Gastrocnemius medialis (tissue), 4 donors: ENCODE results near the gene ACP2. TPM values are rescaled to one million over a fixed set of nuclear protein-coding genes. Genes with fewer than 3 reads are reported as not detected.

Source experiments
- ATAC-seq, 2 donors: fragments of 150-250 bp; one replicate each; pipeline ENCODE4 v1.9.1; 2016
- DNase-seq, 2 donors: peaks; one replicate each; pipeline ENCODE4 v3.0.0-alpha.2; 2019
- H3K27ac ChIP-seq, 4 donors: fragments of 200-600 bp; sonication (generic); 1 replicate in 1 of 4; 2 replicates in 3 of 4; pipeline ENCODE4 v1.5.1; 2016 to 2018; ENCODE audit warnings: mild to moderate bottlenecking in 2 of 4, moderate library complexity in 1 of 4
- H3K27me3 ChIP-seq, 3 donors: fragments of 200-600 bp; sonication (generic) in 2 of 3; 1 replicate in 1 of 3; 2 replicates in 2 of 3; pipeline versions ENCODE4 v1.5.1 to v1.6.0; 2016 to 2019; ENCODE audit warnings: mild to moderate bottlenecking in 1 of 3, moderate library complexity in 1 of 3
- H3K36me3 ChIP-seq, 2 donors: fragments of 200-600 bp; sonication (generic) in 1 of 2; one replicate each; pipeline ENCODE4 v1.5.1; 2017 to 2018
- H3K4me1 ChIP-seq, 2 donors: fragments of 200-600 bp; sonication (generic) in 1 of 2; one replicate each; pipeline ENCODE4 v1.5.1; 2016 to 2017; ENCODE audit warnings: mild to moderate bottlenecking in 2 of 2
- H3K4me3 ChIP-seq, 4 donors: fragments of 200-600 bp; sonication (generic) in 3 of 4; 1 replicate in 1 of 4; 2 replicates in 3 of 4; pipeline ENCODE4 v1.5.1; 2016 to 2019; ENCODE audit warnings: mild to moderate bottlenecking in 2 of 4
- H3K9me3 ChIP-seq, 3 donors: fragments of 200-600 bp; sonication (generic) in 2 of 3; 1 replicate in 1 of 3; 2 replicates in 2 of 3; pipeline ENCODE4 v1.5.1; 2016 to 2019
- CTCF ChIP-seq, 5 experiments: fragments of 450-650 bp in 3 of 5; fragments of 200-600 bp in 2 of 5; sonication (generic) in 2 of 5; IDR thresholded peaks in 4 of 5; conservative IDR thresholded peaks in 1 of 5; 1 replicate in 4 of 5; 2 replicates in 1 of 5; pipeline ENCODE4 v1.5.1; 2016 to 2019; ENCODE audit warnings: antibody characterized with exemption in 5 of 5, mild to moderate bottlenecking in 3 of 5, moderate library complexity in 3 of 5
- POLR2A ChIP-seq, 2 donors: fragments of 450-650 bp; IDR thresholded peaks; one replicate each; pipeline ENCODE4 v1.6.1; 2017; ENCODE audit warnings: antibody characterized with exemption in 2 of 2, mild to moderate bottlenecking in 2 of 2, moderate library complexity in 2 of 2
- in situ Hi-C, 4 donors: fragments of 200-750 bp; cut with MboI; loops; one replicate each; pipeline versions ENCODE4 v1.15.0 to v1.8.0; 2017; ENCODE audit warnings: low sequenced_read_pairs in 4 of 4
- intact Hi-C: fragments of 100-400 bp; cut with DNase I; formaldehyde crosslinking; loops from one replicate; pipeline ENCODE4 v1.15.1; 2023; ENCODE audit warnings: low total_unique reads
- total RNA-seq, 4 donors: library from RNA; depleted of rRNA; stranded (reverse); fragments of >200 nt; gene quantifications; one replicate each; pipeline versions ENCODE4 v1.1.0 to v1.2.3, GENCODE V29; 2016

The ACP2 gene
- total RNA-seq, 4 donors from 2014 or later: 12.4 to 36.2 (median 27.9) TPM

- no peak overlapping the region for H3K4me3 ChIP-seq
- ATAC-seq (no peak), DNase-seq (no peak)
- H3K27ac ChIP-seq: no peak overlapping the region
- no peaks in the 10 kb centered on the region for H3K36me3 ChIP-seq
- H3K27me3 ChIP-seq: no peaks in the 10 kb centered on the region
- peaks cover 6 to 11% of the 10 kb centered on the region in 2 donors for H3K4me1 ChIP-seq
- H3K9me3 ChIP-seq: no peaks in the 10 kb centered on the region
- TF ChIP-seq CTCF (IDR thresholded peaks at IDR 0.05 in 4 of 5, conservative IDR thresholded peaks at IDR 0.05 in 1 of 5) (no peak), POLR2A (IDR thresholded peaks at IDR 0.05) (no peak)
- intact Hi-C loops (no loop called here), in situ Hi-C loops (no loop called here)
These were observed 15.9 kb upstream of the ACP2 start for GRCh38 chr11:47264521-47264920.

GRCh38 chr11:47264119-47264518, 15.5 kb upstream of the ACP2 start:
- Histone ChIP-seq H3K4me3 (no peak overlapping the region), H3K4me1 (peaks cover 10 to 14% of the 10 kb centered on the region in 2 donors), H3K27ac (no peak overlapping the region), H3K27me3 (no peaks in the 10 kb centered on the region), H3K36me3 (no peaks in the 10 kb centered on the region), H3K9me3 (no peaks in the 10 kb centered on the region)
- ATAC-seq (no peak), DNase-seq (no peak)
- no peak for TF ChIP-seq POLR2A (IDR thresholded peaks at IDR 0.05)
- TF ChIP-seq CTCF (IDR thresholded peaks at IDR 0.05 in 4 of 5, conservative IDR thresholded peaks at IDR 0.05 in 1 of 5): no peak
- intact Hi-C loops (no loop called here), in situ Hi-C loops (no loop called here)

GRCh38 chr11:47261291-47261800, 12.7 kb upstream of the ACP2 start:
- intact Hi-C loops: no loop called here
- TF ChIP-seq POLR2A (IDR thresholded peaks at IDR 0.05) (no peak), CTCF (IDR thresholded peaks at IDR 0.05 in 4 of 5, conservative IDR thresholded peaks at IDR 0.05 in 1 of 5) (no peak)
- no peaks in the 10 kb centered on the region for H3K9me3 ChIP-seq
- no peaks in the 10 kb centered on the region for H3K27me3 ChIP-seq
- no peak for ATAC-seq
- in situ Hi-C loops: no loop called here
- no peak overlapping the region for H3K27ac ChIP-seq
- no peak for DNase-seq
- H3K36me3 ChIP-seq: no peaks in the 10 kb centered on the region
- H3K4me1 ChIP-seq: peaks cover 24 to 33% of the 10 kb centered on the region in 2 donors
- no peak overlapping the region for H3K4me3 ChIP-seq

GRCh38 chr11:47260366-47260765, 11.8 kb upstream of the ACP2 start:
- no peaks in the 10 kb centered on the region for H3K9me3 ChIP-seq
- no peak for TF ChIP-seq POLR2A (IDR thresholded peaks at IDR 0.05)
- TF ChIP-seq CTCF (IDR thresholded peaks at IDR 0.05 in 4 of 5, conservative IDR thresholded peaks at IDR 0.05 in 1 of 5): no peak
- H3K27me3 ChIP-seq: no peaks in the 10 kb centered on the region
- in situ Hi-C loops: no loop called here
- peaks cover 33 to 42% of the 10 kb centered on the region in 2 donors for H3K4me1 ChIP-seq
- H3K27ac ChIP-seq: no peak overlapping the region
- DNase-seq (no peak), ATAC-seq (no peak)
- no peaks in the 10 kb centered on the region for H3K36me3 ChIP-seq
- H3K4me3 ChIP-seq: no peak overlapping the region
- intact Hi-C loops: no loop called here
